Measurements from ENCODE around the gene ADCY2. TPM values are rescaled to one million over a fixed set of nuclear protein-coding genes. Genes with fewer than 3 reads are reported as not detected.

Gene ADCY2
- total and polyA plus RNA-seq, 4 donors = 25.4 to 145 (median 71.1) TPM

DNA sequence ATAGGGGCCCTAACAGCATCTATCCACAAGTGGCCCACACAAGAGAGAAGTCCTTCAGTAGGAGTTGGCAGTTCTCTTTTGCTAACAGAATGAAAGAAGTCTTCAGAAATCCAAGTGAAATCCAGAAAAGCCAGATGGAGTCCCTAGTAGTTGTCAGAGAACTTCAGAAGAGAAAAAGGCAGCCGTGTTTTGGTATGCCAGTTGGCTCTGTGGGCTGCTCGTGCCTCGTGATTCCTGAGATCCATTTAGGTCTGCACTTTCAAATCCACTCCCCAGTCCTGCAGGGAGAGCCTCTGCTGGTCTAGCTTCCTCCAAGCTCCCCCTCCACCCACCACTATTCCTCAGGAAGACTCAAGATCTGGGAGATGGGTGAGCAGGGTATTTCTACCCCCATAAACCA is 386.0 kb downstream of the ADCY2 start:
- Histone ChIP-seq H3K4me1 (ENCODE audit: control insufficient read depth, insufficient read depth, low read length) (peaks cover 3% of the 10 kb centered on the region), H3K4me3 (ENCODE audit: low read depth, low read length) (no peak overlapping the region), H3K27me3 (ENCODE audit: control insufficient read depth, insufficient read depth, low read length) (no peaks in the 10 kb centered on the region), H3K27ac (ENCODE audit: low read depth, low read length) (no peak overlapping the region), H3K9me3 (ENCODE audit: control insufficient read depth, insufficient read depth, low read length) (no peaks in the 10 kb centered on the region), H3K36me3 (ENCODE audit: control insufficient read depth, insufficient read depth, low read length) (no peaks in the 10 kb centered on the region)
- WGBS (ENCODE audit: insufficient coverage) = no CpG with 5 or more reads among the region's 3 CpGs
- no peak for DNase-seq (ENCODE audit: low read depth in 4 of 6, low spot score in 6 of 6)

DNA sequence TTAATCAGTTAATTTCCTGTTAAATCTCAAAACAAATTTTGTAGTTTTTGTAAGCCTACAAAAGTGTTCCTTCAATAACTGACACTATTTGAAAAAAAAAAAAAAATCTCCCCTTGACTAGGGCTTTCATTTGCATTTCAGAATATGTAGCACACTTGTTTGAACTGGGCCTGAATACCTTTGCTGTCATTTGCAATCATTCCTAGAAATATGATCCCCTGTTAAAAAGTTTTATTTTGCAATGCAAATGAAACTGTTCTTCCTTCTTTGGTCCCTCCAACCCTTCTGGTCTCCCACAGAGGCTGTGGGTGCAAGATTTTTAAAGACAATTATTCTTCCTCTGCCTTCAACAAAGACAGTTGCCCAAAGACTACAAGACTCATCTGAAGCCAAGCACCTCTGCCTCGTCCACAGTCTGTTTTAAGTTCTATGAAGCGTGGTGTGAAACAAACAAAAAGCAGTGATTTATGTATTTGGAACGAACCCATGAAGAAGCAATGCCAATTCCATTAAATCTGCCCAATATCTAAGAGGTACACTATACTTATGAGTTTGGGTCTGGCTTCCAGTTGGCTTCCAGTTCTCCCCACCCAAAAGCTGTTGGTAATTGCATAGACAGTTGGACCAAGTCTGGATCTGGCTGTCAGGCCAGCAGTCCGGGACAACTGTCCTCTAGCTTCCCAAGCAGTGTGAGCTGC is 388.9 kb downstream of the ADCY2 start:
- no peaks in the 10 kb centered on the region for H3K9me3 ChIP-seq (ENCODE audit: control insufficient read depth, insufficient read depth, low read length)
- peak in 2 of 6 donors; percentile 52 to 78 for DNase-seq (ENCODE audit: low read depth in 4 of 6, low spot score in 6 of 6)
- H3K27me3 ChIP-seq (ENCODE audit: control insufficient read depth, insufficient read depth, low read length) = no peaks in the 10 kb centered on the region
- no peaks in the 10 kb centered on the region for H3K36me3 ChIP-seq (ENCODE audit: control insufficient read depth, insufficient read depth, low read length)
- peaks cover 3% of the 10 kb centered on the region for H3K4me1 ChIP-seq (ENCODE audit: control insufficient read depth, insufficient read depth, low read length)
- 55% methylated on average over 2 of the region's 4 CpGs for WGBS (ENCODE audit: insufficient coverage)
- H3K27ac ChIP-seq (ENCODE audit: low read depth, low read length) = peak overlapping the region; percentile 45
- no peak overlapping the region for H3K4me3 ChIP-seq (ENCODE audit: low read depth, low read length)

DNA sequence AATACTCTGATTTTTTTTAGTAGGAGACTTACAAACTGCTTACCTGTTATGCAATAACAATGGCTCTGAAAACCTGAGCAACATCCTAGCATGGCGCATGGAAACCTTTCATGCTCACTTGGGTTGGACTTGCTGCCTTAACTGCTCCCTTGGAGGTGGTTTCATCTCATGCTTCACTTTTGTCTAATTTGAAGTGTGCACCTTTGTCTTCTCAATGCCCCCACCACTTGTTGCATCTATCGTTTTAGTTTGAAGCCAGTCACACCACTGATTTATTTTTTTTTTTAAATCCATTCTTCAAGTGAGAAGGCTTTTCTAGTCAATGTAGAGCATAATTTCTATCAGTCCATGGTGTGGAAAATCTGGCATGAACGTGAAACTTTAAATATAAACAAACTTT is 391.8 kb downstream of the ADCY2 start:
- no peaks in the 10 kb centered on the region for H3K9me3 ChIP-seq (ENCODE audit: control insufficient read depth, insufficient read depth, low read length)
- no peak for DNase-seq (ENCODE audit: low read depth in 4 of 6, low spot score in 6 of 6)
- H3K27ac ChIP-seq (ENCODE audit: low read depth, low read length) = no peak overlapping the region
- H3K4me3 ChIP-seq (ENCODE audit: low read depth, low read length) = no peak overlapping the region
- peaks cover 5% of the 10 kb centered on the region for H3K4me1 ChIP-seq (ENCODE audit: control insufficient read depth, insufficient read depth, low read length)
- 100% methylated on average over 1 of the region's 3 CpGs for WGBS (ENCODE audit: insufficient coverage)
- H3K27me3 ChIP-seq (ENCODE audit: control insufficient read depth, insufficient read depth, low read length) = no peaks in the 10 kb centered on the region
- H3K36me3 ChIP-seq (ENCODE audit: control insufficient read depth, insufficient read depth, low read length) = peaks cover 1% of the 10 kb centered on the region

GRCh38 chr5:7789567-7789966 is 393.6 kb downstream of the ADCY2 start:
- no peak overlapping the region for H3K27ac ChIP-seq (ENCODE audit: low read depth, low read length)
- 87% methylated on average over 3 of the region's 7 CpGs for WGBS (ENCODE audit: insufficient coverage)
- H3K4me1 ChIP-seq (ENCODE audit: control insufficient read depth, insufficient read depth, low read length) = peaks cover 22% of the 10 kb centered on the region
- peaks cover 7% of the 10 kb centered on the region for H3K36me3 ChIP-seq (ENCODE audit: control insufficient read depth, insufficient read depth, low read length)
- no peak overlapping the region for H3K4me3 ChIP-seq (ENCODE audit: low read depth, low read length)
- no peak for DNase-seq (ENCODE audit: low read depth in 4 of 6, low spot score in 6 of 6)
- H3K27me3 ChIP-seq (ENCODE audit: control insufficient read depth, insufficient read depth, low read length) = no peaks in the 10 kb centered on the region
- H3K9me3 ChIP-seq (ENCODE audit: control insufficient read depth, insufficient read depth, low read length) = no peaks in the 10 kb centered on the region

DNA sequence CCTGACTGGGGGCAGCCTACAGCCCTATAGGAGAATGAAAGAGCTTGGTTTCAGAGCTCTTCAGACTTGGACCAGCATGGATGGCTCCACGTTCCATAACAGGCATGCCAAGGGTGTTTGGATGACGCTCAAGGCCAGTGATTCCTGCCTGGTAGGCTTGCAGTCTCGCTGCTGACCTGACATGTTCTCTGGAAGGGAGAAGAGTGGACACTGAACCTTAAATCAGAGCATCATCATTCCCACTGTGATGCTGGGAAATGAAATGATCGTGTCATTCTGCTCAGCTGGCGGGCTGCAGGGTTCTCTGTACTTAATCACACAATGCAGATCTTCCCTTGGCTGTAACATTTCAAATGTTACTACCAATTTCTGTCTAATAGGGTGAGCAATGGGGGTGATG is 398.0 kb downstream of the ADCY2 start:
- H3K4me1 ChIP-seq (ENCODE audit: control insufficient read depth, insufficient read depth, low read length) = peaks cover 43% of the 10 kb centered on the region
- H3K27ac ChIP-seq (ENCODE audit: low read depth, low read length) = peak overlapping the region; percentile 87
- H3K27me3 ChIP-seq (ENCODE audit: control insufficient read depth, insufficient read depth, low read length) = no peaks in the 10 kb centered on the region
- H3K36me3 ChIP-seq (ENCODE audit: control insufficient read depth, insufficient read depth, low read length) = peaks cover 7% of the 10 kb centered on the region
- no peak overlapping the region for H3K4me3 ChIP-seq (ENCODE audit: low read depth, low read length)
- DNase-seq (ENCODE audit: low read depth in 4 of 6, low spot score in 6 of 6) = peak in 1 of 6 donors; percentile 45
- WGBS (ENCODE audit: insufficient coverage) = 58% methylated on average over 2 of the region's 5 CpGs
- no peaks in the 10 kb centered on the region for H3K9me3 ChIP-seq (ENCODE audit: control insufficient read depth, insufficient read depth, low read length)

DNA sequence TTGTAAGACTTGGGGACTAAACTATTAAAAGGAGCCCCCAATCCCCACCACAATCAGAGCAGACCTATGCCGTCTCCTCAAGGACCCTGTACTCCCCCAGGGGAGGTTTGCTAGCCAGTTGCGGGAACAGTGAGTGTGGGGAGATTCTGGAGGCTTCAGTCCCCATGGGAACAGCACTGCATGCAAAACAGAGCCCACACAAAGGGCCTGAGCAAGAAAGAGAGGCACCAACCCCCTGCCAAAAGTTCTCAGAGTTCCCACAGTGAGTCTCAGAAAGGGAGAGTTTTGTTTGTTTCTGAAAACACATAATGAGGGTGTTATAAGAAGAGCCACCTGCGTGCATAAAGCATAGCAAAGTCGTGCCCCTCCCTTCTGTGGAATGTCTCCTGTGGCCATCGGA is 398.4 kb downstream of the ADCY2 start:
- H3K4me3 ChIP-seq (ENCODE audit: low read depth, low read length) = no peak overlapping the region
- peaks cover 43% of the 10 kb centered on the region for H3K4me1 ChIP-seq (ENCODE audit: control insufficient read depth, insufficient read depth, low read length)
- no peaks in the 10 kb centered on the region for H3K27me3 ChIP-seq (ENCODE audit: control insufficient read depth, insufficient read depth, low read length)
- peaks cover 7% of the 10 kb centered on the region for H3K36me3 ChIP-seq (ENCODE audit: control insufficient read depth, insufficient read depth, low read length)
- no peaks in the 10 kb centered on the region for H3K9me3 ChIP-seq (ENCODE audit: control insufficient read depth, insufficient read depth, low read length)
- peak overlapping the region; percentile 87 for H3K27ac ChIP-seq (ENCODE audit: low read depth, low read length)
- peak in 4 of 6 donors; percentile 50 to 89 (median 75) for DNase-seq (ENCODE audit: low read depth in 4 of 6, low spot score in 6 of 6)
- WGBS (ENCODE audit: insufficient coverage) = 6% methylated on average over 3 of the region's 5 CpGs

DNA sequence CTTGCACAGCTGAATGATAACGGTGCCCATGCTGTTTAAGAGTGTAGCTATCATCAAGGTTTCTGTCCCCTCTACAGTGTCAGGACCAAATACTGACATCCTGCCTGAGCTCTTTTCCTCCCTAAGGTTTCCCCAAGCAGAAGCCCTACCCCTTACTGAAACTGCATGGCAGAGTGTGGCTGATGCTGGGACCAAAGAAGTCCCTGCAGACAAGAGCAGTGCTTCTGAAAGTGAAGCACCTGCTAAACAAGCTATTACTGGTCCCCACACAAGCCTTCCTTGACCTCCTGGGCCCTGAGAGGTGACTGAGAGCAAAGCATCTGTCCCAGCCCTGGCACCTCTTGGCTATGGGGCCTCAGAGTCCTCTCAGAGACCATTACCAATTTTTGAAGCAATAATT is 398.9 kb downstream of the ADCY2 start:
- no peaks in the 10 kb centered on the region for H3K27me3 ChIP-seq (ENCODE audit: control insufficient read depth, insufficient read depth, low read length)
- H3K36me3 ChIP-seq (ENCODE audit: control insufficient read depth, insufficient read depth, low read length) = peaks cover 7% of the 10 kb centered on the region
- no peak overlapping the region for H3K4me3 ChIP-seq (ENCODE audit: low read depth, low read length)
- no CpG with 5 or more reads among the region's 1 CpG for WGBS (ENCODE audit: insufficient coverage)
- DNase-seq (ENCODE audit: low read depth in 4 of 6, low spot score in 6 of 6) = no peak
- no peaks in the 10 kb centered on the region for H3K9me3 ChIP-seq (ENCODE audit: control insufficient read depth, insufficient read depth, low read length)
- H3K4me1 ChIP-seq (ENCODE audit: control insufficient read depth, insufficient read depth, low read length) = peaks cover 43% of the 10 kb centered on the region
- H3K27ac ChIP-seq (ENCODE audit: low read depth, low read length) = peak overlapping the region; percentile 87

- H3K9me3 ChIP-seq (ENCODE audit: control insufficient read depth, insufficient read depth, low read length) = no peaks in the 10 kb centered on the region
- DNase-seq (ENCODE audit: low read depth in 4 of 6, low spot score in 6 of 6) = peak in 4 of 6 donors; percentile 48 to 86 (median 66)
- H3K4me3 ChIP-seq (ENCODE audit: low read depth, low read length) = no peak overlapping the region
- peaks cover 43% of the 10 kb centered on the region for H3K4me1 ChIP-seq (ENCODE audit: control insufficient read depth, insufficient read depth, low read length)
- no peaks in the 10 kb centered on the region for H3K27me3 ChIP-seq (ENCODE audit: control insufficient read depth, insufficient read depth, low read length)
- 33% methylated on average over 1 of the region's 3 CpGs for WGBS (ENCODE audit: insufficient coverage)
- peaks cover 7% of the 10 kb centered on the region for H3K36me3 ChIP-seq (ENCODE audit: control insufficient read depth, insufficient read depth, low read length)
- peak overlapping the region; percentile 87 for H3K27ac ChIP-seq (ENCODE audit: low read depth, low read length)
Measured at GRCh38 chr5:7795306-7795705, 399.4 kb downstream of the ADCY2 start.

GRCh38 chr5:7801891-7802614 is 406.1 kb downstream of the ADCY2 start:
- H3K27ac ChIP-seq (ENCODE audit: low read depth, low read length) = peak overlapping the region; percentile 67
- peaks cover 15% of the 10 kb centered on the region for H3K36me3 ChIP-seq (ENCODE audit: control insufficient read depth, insufficient read depth, low read length)
- DNase-seq (ENCODE audit: low read depth in 4 of 6, low spot score in 6 of 6) = peak in 2 of 6 donors; percentile 52 to 64
- no peak overlapping the region for H3K4me3 ChIP-seq (ENCODE audit: low read depth, low read length)
- peaks cover 8% of the 10 kb centered on the region for H3K4me1 ChIP-seq (ENCODE audit: control insufficient read depth, insufficient read depth, low read length)
- no peaks in the 10 kb centered on the region for H3K27me3 ChIP-seq (ENCODE audit: control insufficient read depth, insufficient read depth, low read length)
- no peaks in the 10 kb centered on the region for H3K9me3 ChIP-seq (ENCODE audit: control insufficient read depth, insufficient read depth, low read length)
- 53% methylated on average over 11 of the region's 14 CpGs for WGBS (ENCODE audit: insufficient coverage)

DNA sequence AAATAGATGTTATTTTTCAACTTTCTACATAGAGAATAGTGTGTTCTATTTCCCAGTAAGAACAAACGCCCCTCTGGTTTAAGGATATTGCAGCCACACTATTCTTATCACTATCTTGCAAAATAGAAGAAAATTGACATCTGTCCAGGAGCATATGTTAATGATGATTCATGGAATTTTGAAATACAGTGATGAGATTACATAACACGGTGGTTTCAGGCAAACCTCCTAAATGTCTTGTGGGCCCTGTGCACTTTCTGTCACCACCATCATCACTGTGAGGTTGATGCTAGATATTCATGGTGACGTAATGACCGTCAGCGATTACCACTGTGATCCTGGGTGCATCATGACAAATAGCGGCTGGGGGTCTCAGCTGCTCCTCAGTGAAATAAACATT is 406.9 kb downstream of the ADCY2 start:
- no peaks in the 10 kb centered on the region for H3K27me3 ChIP-seq (ENCODE audit: control insufficient read depth, insufficient read depth, low read length)
- peaks cover 23% of the 10 kb centered on the region for H3K36me3 ChIP-seq (ENCODE audit: control insufficient read depth, insufficient read depth, low read length)
- no peak overlapping the region for H3K27ac ChIP-seq (ENCODE audit: low read depth, low read length)
- peaks cover 6% of the 10 kb centered on the region for H3K4me1 ChIP-seq (ENCODE audit: control insufficient read depth, insufficient read depth, low read length)
- no peak overlapping the region for H3K4me3 ChIP-seq (ENCODE audit: low read depth, low read length)
- WGBS (ENCODE audit: insufficient coverage) = no CpG with 5 or more reads among the region's 6 CpGs
- DNase-seq (ENCODE audit: low read depth in 4 of 6, low spot score in 6 of 6) = no peak
- H3K9me3 ChIP-seq (ENCODE audit: control insufficient read depth, insufficient read depth, low read length) = no peaks in the 10 kb centered on the region
